HG03342 (cell line): ENCODE results near the gene SAFB.
"Not testable (repeated sequence)": the region's sequence is repeated elsewhere in the genome, so short reads cannot be mapped to it uniquely, and the experiment has no call there.

Source experiments
- ATAC-seq: cut with Tn5 transposase; IDR thresholded peaks from one replicate; pipeline ENCODE4 v1.9.1; 2021; ENCODE audit warnings: mild to moderate bottlenecking, moderate library complexity; ENCODE audit not compliant: unreplicated experiment

Gene SAFB

GRCh38 chr19:5682107-5682482 lies 59.2 kb downstream of the SAFB start:
- ATAC-seq, result no peak

GRCh38 chr19:5683177-5683886 lies 60.4 kb downstream of the SAFB start:
- no peak for ATAC-seq

- no peak for ATAC-seq
Measured at GRCh38 chr19:5684694-5685430, 62.0 kb downstream of the SAFB start.

GRCh38 chr19:5686326-5686646 lies 63.4 kb downstream of the SAFB start:
- ATAC-seq, result no peak

GRCh38 chr19:5686647-5687359 lies 63.9 kb downstream of the SAFB start:
- peak; percentile 46 for ATAC-seq

GRCh38 chr19:5687360-5688198 lies 64.7 kb downstream of the SAFB start:
- no peak for ATAC-seq

GRCh38 chr19:5688262-5688881 lies 65.5 kb downstream of the SAFB start:
- ATAC-seq, result not testable (repeated sequence)

GRCh38 chr19:5690125-5690954 lies 67.5 kb downstream of the SAFB start, which contains the start of gene RPL36:
RPL36 (plus strand) TSS chr19:5690295; CDS start chr19:5690508, 213 bp downstream.
- no peak for ATAC-seq

GRCh38 chr19:5690955-5691821 lies 68.3 kb downstream of the SAFB start:
- no peak for ATAC-seq

- no peak for ATAC-seq
Measured at GRCh38 chr19:5691822-5692722, 69.2 kb downstream of the SAFB start.

- no peak for ATAC-seq
Measured at GRCh38 chr19:5692723-5693194, 69.9 kb downstream of the SAFB start.

GRCh38 chr19:5693195-5694166 lies 70.6 kb downstream of the SAFB start:
- no peak for ATAC-seq

- no peak for ATAC-seq
Measured at GRCh38 chr19:5694167-5694955, 71.5 kb downstream of the SAFB start.

GRCh38 chr19:5694956-5695648 lies 72.2 kb downstream of the SAFB start:
- ATAC-seq, result no peak

- no peak for ATAC-seq
Measured at GRCh38 chr19:5695649-5696195, 72.8 kb downstream of the SAFB start.
